Neural progenitor cell (in vitro differentiated cells): ENCODE data around the gene GALNT8.

Experiments
- CTCF ChIP-seq: fragments of 200-600 bp; sonication (generic); IDR thresholded peaks from 2 replicates; pipeline ENCODE4 v1.5.1; 2017; ENCODE audit warnings: antibody characterized with exemption, mild to moderate bottlenecking
- EZH2 ChIP-seq: fragments of 200-600 bp; sonication (generic); IDR thresholded peaks from 2 replicates; pipeline ENCODE4 v1.6.1; 2017; ENCODE audit warnings: antibody characterized with exemption, mild to moderate bottlenecking, moderate library complexity

- TF ChIP-seq CTCF (no peak), EZH2 (no peak)
Measured at GRCh38 chr12:4685317-4685716, 34.9 kb upstream of the GALNT8 start.
